ENCODE measurements around the gene SRGAP2B.
A peak's percentile ranks its signal among the peaks of the same experiment; 100 is the strongest.
"Not testable (repeated sequence)": the region's sequence is repeated elsewhere in the genome, so short reads cannot be mapped to it uniquely, and the experiment has no call there.

SRGAP2B gene

GRCh38 chr1:145041519-145041918, 53.6 kb downstream of the SRGAP2B start:
- not testable (repeated sequence) for DNase-seq

DNA sequence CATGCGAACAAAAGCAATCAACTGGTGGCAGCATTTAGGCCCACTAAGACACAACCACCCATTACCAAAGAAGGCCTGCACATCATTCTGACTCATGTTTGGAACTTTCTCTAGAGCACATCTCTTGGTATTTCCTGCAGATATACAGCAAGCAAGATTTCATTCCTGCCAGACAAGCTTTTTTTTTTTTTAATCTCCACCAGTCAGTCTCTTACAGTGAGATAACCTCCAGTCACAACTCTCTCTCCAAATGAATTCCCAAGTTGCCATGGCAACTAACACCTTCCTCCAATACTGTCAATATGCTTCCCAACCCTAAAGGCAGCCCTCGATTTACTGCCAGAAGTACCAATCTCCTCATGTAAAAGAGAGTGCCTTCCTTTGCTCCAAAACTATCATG, 59.1 kb downstream of the SRGAP2B start:
- not testable (repeated sequence) for DNase-seq

DNA sequence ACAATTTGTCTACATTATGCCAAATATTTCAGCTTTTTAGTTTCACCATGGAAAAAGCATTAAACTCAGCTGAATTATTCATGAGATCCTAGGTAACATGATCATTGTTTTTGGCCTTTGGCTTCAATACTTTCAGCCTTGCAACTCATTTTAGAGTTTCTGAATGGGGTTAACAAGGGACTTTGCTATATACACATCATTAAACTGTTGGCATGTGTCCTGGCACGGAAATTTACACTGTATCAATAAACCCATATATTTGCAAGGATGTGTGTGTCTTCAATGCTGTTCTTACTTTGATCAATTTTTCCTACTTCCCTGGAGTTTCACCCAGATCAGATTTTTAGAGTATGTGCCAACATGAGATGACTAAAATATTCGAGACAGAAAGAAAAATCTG, 61.6 kb downstream of the SRGAP2B start:
- DNase-seq, result not testable (repeated sequence)

DNA sequence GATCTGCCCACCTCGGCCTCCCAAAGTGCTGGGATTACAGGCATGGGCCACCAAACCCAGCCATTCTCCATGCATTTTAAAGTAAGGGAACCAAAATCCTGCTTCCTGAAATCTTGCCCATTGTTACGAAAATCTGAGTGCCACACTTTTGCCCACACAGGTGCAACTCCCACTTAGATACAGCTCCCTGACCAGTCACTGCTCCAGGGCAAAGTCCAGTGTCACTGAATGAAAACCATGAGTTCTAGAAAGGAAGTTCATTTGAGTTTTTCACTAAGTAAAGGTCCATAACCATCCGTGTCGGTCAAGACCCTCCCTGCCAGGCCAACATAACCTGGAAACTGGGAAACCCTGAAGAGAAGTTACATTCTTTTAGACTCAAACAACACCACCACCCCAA, 67.9 kb downstream of the SRGAP2B start:
- not testable (repeated sequence) for DNase-seq

DNA sequence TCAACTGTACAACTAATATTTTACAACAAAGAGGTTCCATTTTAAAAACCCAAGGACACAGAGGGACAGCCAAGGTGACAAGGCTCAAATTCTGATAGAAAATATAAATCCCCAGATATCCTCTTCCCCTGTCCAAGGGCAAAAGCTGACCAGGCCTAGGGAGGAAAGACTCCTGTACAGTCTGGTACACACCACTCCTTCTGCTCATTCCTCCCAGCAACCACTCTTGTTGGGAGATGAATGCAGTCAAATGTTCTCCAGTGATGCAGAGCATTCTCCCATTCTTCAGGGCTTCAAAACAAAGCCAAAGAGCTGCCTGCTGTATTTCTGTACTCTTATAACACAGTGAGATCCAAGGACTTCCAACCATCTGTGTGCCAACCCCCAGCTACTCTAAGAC, 69.8 kb downstream of the SRGAP2B start:
- DNase-seq, result not testable (repeated sequence)

DNA sequence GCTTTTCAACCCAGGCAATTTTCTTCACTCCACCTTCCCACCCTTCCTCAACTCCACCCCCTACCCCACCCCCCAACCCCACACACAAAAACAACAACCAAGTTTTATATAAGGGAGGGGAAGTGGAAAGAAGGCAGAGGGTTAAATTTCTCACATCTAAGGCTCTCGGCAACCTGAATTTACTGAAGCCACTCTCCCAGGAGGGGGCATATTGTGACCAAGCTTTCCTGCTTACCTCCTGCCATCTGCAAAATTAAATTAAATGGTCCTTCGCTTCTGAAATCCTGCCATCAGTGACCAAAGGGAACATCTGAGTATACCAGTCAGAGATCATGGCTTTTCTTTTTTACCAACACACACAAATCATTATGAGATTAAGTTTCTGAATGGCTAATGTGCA, 72.9 kb downstream of the SRGAP2B start:
- DNase-seq, result not testable (repeated sequence)

DNA sequence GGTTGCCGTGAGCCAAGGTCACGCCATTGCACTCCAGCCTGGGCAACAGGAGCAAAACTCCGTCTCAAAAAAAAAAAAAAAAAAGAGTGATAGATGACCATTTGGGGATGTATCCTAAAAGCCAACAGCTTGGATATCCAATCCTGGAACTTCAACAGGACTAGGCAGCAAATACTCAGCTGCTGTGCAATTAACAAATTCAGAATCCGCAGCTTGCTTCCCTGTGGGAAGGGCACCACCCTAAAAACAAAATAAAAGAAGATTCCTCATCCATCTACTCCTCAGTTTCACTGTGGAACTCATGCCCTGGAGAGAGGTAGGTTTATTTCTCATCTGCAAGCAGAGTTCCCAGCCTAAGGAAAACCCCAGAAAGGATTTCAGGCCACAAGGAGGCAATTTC, 73.4 kb downstream of the SRGAP2B start:
- not testable (repeated sequence) for DNase-seq

DNA sequence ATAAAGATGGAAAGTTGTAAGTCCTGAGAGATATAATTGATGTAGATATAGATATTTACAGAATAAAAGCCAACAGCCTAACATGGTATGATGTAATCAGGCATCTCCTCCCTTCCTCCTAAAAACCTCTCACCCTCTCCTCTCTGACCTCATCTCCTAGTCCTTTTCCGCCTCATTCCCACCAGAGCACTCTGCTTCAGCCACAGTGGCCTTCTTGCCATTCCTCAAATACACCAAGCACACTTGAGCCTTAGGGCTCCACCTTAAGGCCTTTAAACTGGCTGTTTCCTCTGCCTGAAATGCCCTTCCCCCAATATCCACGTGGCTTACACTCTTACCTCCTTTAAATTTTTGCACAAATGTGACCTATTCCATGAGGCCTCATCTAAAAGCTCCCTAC, 75.4 kb downstream of the SRGAP2B start:
- not testable (repeated sequence) for DNase-seq

DNA sequence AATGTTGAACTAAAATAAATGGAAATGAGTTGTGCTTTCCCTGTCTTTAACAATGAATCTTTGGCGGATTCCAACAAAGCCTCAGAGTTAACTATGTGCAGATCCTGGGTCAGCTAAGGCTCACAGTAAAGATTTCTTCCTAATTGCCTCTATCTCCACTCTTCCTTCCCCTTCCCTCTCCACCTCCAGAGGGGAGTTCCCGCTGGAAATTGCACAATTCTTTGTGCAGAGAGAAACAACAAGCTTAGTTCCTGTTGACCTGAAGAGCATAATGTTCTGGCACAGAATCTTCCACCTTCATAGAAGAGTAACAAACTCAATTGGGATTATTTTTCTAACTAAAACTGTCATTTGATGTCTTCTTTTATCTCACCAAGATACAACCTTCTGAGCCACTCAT, 77.4 kb downstream of the SRGAP2B start:
- DNase-seq, result not testable (repeated sequence)

DNA sequence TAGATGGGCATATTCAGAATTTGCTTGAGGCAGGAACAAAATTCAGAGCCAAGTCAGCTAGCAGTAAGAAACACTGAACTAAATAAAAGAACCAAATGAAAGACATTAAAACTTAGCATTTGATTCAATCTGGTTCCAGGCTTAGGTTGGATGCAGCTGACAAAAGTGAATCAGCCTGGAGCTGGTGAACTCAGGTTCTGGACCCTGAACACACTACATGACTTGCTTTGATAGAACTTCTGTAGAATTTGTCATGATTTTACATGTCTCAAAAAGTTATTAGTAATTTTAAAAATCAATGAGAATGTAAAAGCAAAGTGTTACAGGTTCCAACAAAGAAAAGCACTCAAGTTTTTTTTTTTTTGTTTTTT, 78.7 kb downstream of the SRGAP2B start:
- DNase-seq, result not testable (repeated sequence)

DNA sequence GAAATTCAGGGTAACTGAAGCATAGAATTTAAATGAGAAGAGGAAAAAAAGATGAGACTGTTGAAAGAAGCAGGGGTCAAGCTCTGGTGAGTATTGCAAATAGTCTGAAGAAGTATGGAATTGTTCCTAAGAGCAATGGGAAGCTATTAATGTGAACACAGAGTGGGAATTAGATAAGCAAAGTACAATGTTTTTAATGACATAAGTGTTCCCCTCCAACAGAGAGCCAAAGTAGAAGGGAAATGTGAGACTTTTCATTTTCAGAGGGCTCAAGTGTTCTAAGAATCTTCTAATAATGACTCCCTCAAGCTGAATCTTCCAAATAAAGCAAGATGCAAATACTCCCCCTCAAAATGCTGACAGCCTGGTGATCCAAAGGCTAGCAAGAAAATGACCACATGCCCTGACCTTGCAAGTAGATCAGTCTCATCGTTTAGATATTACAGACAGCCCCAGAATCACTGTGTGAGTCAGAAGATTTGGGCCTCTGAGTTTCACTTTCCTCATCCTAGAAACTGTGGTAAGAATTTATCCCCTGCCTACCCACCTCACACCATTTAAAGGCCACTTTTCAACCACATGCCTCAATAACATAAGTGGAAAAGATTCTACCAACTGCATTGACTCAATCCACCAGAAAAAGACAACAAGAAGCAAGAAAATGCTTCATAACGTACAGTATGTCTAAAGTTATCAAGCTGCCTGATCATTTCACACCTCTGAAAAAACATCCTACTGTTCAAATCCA, 79.2 kb downstream of the SRGAP2B start:
- not testable (repeated sequence) for DNase-seq

DNA sequence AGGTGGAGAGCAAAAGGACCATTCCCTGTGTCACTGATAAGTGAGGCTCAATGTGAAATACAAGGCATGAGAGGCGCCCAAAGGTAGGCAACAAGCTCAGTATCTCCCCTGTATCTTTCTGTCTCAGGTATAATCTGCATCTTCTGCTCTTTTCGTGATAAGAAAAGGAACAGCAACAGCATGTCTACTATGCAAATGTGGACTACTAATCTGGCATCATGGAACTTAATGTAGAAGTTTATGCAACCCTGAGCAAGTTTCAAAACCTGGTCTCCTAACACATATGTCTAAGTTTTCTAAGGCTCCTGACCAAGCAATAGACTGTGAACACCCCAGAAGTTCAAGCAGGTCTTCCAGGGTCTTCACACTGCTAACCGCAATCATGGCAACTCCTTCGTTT, 81.8 kb downstream of the SRGAP2B start:
- DNase-seq, result not testable (repeated sequence)

GRCh38 chr1:145011811-145012210, 83.3 kb downstream of the SRGAP2B start:
- DNase-seq, result not testable (repeated sequence)

GRCh38 chr1:145010580-145010979, 84.5 kb downstream of the SRGAP2B start:
- not testable (repeated sequence) for DNase-seq

DNA sequence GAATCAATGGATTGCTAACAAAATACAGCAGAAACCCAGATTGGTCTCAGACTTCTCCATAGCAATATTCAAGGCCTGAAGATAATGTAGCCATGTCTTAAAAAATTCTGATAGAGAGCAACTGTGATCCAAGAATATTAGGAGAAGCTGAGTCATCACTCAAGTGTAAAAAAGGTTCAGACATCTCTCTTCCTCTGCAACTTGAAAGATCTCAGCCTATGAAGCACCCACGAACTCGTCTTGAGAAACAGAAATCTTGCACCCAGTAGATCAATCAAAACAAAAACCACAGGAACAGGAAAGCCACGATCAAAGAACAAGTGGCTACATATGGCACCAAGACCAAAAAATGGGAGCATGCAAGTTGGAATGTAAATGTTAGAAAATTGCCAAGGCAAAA, 85.2 kb downstream of the SRGAP2B start:
- peak; percentile 21 for DNase-seq

DNA sequence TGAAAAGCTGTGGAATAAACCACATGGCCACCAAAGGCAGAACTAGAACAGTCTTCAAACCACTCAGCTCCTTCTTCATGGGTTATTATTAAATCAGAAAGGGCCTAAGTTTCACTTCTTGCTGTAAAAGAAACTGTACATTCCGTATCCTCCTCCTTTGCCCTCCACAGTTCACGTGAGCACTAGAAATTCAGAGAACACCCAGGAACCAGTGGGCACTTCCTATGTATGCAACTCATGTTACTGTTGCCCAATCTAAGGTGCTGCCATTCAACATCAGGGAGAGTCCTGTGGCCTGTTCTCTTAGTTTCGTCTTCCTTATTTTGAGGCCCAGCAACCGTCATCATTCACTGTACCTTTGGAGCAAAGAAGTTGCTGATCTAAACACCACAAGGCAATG, 86.7 kb downstream of the SRGAP2B start:
- DNase-seq, result not testable (repeated sequence)

DNA sequence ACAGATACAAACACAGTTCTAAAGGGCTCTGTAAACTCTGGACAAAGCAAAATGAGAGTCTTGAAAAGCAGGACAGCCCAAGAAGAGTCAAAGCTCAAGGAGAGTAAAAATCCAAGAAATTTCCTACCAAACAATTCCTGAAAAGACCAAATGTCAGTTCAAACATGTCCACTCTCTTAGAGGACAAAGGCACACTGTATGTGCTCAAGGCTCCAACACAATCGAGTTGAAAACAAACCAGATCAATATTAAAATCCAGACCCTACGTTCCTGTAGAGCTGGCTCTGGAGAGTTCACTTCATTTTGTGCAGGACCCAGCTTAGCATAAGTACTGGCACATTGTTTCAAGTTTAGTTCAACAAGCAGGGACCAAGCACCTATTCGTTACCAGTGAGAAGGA, 90.0 kb downstream of the SRGAP2B start:
- not testable (repeated sequence) for DNase-seq

- not testable (repeated sequence) for DNase-seq
Observed at GRCh38 chr1:145001381-145001780, 93.7 kb downstream of the SRGAP2B start.

- DNase-seq, result not testable (repeated sequence)
Observed at GRCh38 chr1:145000743-145001326, 94.3 kb downstream of the SRGAP2B start.

- DNase-seq, result not testable (repeated sequence)
Observed at GRCh38 chr1:145000074-145000742, 94.9 kb downstream of the SRGAP2B start.

DNA sequence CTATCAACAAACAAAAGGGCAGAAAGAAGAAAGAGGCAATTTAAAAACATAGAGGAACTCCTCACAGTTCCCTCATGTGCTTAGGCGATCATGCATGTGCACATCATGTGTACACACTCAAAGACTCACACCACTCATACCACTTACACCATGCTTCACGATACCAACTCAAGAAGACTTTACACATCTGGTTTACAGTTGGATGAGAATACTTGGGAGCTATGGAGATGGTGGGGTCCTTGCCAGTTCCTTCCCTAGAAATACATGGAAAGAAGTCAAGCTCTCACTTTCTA, 96.2 kb downstream of the SRGAP2B start:
- DNase-seq, result not testable (repeated sequence)

DNA sequence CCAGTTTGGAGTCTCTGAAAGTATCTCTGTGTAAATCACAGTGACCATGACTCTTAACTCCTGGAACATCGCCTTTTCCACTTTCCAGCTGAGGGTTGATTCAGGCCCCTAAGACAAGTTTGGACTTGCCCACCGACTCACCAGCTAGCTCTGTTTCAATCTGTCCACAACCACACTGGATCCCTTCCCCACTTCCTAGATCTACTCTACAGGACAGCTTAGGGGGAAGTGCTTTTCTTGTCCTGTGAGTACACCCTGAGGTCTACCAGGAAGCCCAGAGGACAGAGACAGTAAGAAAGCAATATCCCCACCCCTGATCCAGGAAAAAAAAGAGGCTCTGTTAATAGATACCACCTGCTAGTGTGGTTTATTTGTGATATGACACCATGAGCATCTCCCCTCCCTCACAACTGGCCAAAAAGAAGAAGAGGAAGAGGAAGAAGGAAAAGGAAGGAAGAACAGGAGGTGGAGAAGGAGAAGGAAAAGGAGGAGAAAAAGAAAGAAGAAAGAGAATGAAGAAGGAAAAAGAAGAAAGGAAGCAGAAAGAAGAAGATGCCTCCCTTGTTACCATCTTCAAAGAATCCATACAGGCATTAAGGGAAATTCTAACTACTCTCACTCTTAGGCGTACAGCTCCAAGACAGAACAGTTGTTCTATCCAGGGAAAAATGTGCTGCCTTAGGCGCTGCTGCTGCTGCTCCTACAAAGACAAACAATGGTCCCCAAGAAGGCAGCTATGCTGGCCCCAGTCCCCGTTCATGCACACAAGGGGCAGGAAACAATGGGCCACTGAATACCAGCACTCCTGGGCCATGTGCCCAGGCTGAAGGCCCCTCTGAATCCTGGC, 96.8 kb downstream of the SRGAP2B start:
- not testable (repeated sequence) for DNase-seq

- not testable (repeated sequence) for DNase-seq
Observed at GRCh38 chr1:144995833-144996410, 99.2 kb downstream of the SRGAP2B start.
